Ammon's horn (tissue), 1 donor: Measurements from ENCODE around the gene MUC5B.
"Not testable (repeated sequence)": the region's sequence is repeated elsewhere in the genome, so short reads cannot be mapped to it uniquely, and the experiment has no call there.

Experiments
- DNase-seq: peaks from one replicate; pipeline ENCODE4 v3.0.0-alpha.2; 2016; ENCODE audit warnings: low spot score

Gene MUC5B

GRCh38 chr11:1222491-1223345 lies at the start of gene MUC5B:
Gene MUC5B (plus strand): TSS chr11:1223066. CDS start chr11:1223124, 58 bp downstream.
- no peak for DNase-seq

- DNase-seq, result not testable (repeated sequence)
Observed at GRCh38 chr11:1173396-1173795, 49.5 kb upstream of the MUC5B start.

- DNase-seq, result no peak
Observed at GRCh38 chr11:1174441-1175370, 48.2 kb upstream of the MUC5B start.

GRCh38 chr11:1175461-1176223 lies 47.2 kb upstream of the MUC5B start:
- no peak for DNase-seq

- DNase-seq, result no peak
Observed at GRCh38 chr11:1176224-1177019, 46.4 kb upstream of the MUC5B start.

GRCh38 chr11:1177020-1177770 lies 45.7 kb upstream of the MUC5B start:
- DNase-seq, result no peak

GRCh38 chr11:1177771-1178090 lies 45.1 kb upstream of the MUC5B start:
- no peak for DNase-seq

GRCh38 chr11:1178201-1178885 lies 44.5 kb upstream of the MUC5B start:
- DNase-seq, result no peak

- DNase-seq, result no peak
Observed at GRCh38 chr11:1178906-1179305, 44.0 kb upstream of the MUC5B start.

- DNase-seq, result no peak
Observed at GRCh38 chr11:1179641-1180040, 43.2 kb upstream of the MUC5B start.

GRCh38 chr11:1180171-1180570 lies 42.7 kb upstream of the MUC5B start:
- no peak for DNase-seq

GRCh38 chr11:1180947-1181391 lies 41.9 kb upstream of the MUC5B start:
- DNase-seq, result no peak

GRCh38 chr11:1181420-1181819 lies 41.4 kb upstream of the MUC5B start:
- DNase-seq, result no peak

GRCh38 chr11:1181853-1182535 lies 40.9 kb upstream of the MUC5B start:
- no peak for DNase-seq

GRCh38 chr11:1184139-1184538 lies 38.7 kb upstream of the MUC5B start:
- DNase-seq, result not testable (repeated sequence)

GRCh38 chr11:1188451-1189130 lies 34.3 kb upstream of the MUC5B start:
- not testable (repeated sequence) for DNase-seq

- DNase-seq, result not testable (repeated sequence)
Observed at GRCh38 chr11:1189816-1190215, 33.0 kb upstream of the MUC5B start.

- not testable (repeated sequence) for DNase-seq
Observed at GRCh38 chr11:1191786-1192470, 30.9 kb upstream of the MUC5B start.
